GM19023 (cell line): Measurements from ENCODE around the gene ACTL10.

Experiments
- ATAC-seq: cut with Tn5 transposase; IDR thresholded peaks from one replicate; pipeline ENCODE4 v1.9.1; 2021; ENCODE audit warnings: mild to moderate bottlenecking, moderate library complexity; ENCODE audit not compliant: unreplicated experiment

Gene ACTL10

DNA sequence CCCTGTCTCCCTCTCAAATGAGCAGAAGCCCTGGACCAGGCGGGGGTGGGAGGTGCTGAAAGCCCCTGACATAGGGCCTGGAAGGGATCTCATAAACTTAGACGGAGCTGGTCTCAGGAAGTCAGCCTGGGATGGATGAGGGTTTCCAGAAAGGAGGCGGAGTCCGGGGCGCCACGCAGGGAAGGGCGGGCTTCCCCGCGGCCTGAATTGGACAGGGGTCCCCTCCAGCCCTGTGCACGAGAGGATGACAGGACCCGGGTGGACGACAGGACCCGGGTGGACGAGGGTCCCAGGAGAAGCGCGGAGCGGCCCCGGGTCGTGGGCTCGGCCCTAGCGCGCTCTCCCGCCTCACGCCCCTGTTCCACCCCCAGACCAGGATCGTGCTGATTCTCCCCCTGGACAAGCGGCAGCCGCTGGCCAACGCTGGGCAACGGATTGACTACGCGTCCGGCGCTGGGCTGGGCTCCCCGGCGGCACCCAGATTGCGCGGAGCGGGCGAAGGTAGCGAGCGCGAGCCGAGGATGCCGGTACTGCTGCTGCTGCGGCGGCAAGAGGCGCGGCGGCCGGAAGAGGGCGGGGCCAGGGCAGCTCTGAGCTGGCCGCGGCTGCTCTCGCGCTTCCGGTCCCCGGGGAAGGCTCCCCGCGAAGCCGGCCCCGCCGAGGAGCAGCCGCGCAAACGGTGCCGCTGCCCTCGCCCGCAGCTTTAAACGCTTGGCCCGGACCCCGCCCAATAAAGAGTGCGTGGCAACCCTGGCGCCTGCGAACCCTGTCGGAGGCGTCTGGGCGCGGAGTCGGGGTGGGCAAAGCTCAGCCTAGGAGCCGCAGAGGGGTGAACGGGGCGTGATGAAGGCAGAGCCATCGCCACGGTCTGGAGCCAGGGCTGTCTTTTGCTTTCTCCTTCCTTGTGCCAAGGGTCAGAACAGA lies 3.3 kb upstream of the ACTL10 start:
- peak; percentile 45 for ATAC-seq

DNA sequence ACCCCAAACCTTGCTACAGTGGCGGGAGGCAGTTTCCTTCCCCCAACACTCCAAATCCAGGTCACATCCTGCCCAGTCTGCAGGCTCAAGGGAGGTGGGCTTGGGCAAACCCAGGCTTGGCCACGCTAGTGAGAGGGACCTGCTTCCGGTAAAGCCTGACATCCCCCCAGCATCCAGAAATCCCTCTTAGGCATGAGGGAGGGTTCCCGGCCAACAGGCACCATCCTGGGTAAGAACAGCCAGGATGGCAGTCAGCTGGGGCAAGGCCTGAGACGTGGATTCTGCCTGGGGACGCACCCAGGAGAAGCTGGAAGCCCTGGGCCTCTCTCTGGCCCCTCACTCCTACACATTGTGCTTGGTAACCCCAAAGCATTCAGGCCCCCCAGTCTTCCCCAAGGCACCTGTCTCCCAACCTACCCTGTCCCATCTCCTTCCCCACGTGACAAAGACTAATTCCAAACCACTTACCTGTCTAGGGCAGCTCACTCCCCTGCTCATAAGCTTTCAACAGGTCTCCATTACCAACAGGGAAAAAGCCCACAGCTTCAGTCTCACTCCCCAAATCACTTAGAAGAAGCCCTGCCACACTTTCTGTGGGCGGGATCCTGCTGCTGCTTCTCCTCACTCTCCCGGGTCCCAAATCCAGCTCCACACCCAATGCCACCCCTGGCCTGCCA lies 2.5 kb upstream of the ACTL10 start:
- no peak for ATAC-seq

DNA sequence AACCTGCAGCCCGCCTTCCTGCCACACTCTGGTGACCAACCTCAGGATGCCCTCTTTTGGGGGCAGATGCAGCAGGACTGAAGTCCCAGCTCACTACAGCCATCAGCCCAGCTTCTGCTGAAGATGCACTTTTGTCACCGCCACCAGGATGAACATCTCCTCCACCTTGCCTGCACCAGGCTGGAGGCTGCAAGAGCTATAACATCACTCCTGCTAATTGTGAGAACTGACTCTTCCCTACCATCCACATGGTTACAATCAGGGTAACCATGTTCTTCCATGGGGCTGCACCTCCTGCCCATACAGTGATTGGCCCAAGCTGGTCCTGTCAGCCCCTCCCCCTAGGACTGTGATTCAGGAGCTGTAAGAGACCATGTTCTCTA lies 2.0 kb upstream of the ACTL10 start:
- no peak for ATAC-seq

DNA sequence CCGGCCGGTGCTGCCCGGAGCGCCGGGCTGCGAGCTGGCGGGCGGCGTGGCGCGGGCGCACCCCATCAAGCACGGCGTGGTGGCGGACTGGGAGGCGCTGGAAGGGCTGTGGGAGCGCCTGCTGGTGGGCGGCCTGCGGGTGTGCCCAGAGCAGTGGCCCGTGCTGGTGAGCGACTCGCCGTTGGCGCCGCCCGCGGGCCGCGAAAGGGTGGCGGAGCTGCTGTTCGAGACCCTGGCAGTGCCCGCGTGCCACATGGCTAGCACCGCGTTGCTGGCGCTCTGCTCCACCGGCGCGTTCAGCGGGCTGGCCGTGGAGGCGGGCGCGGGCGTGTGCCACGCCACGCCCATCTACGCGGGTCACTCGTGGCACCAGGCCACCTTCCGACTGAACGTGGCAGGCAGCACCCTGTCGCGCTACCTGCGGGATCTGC lies 517 bp downstream of the ACTL10 start:
- ATAC-seq = peak; percentile 18

DNA sequence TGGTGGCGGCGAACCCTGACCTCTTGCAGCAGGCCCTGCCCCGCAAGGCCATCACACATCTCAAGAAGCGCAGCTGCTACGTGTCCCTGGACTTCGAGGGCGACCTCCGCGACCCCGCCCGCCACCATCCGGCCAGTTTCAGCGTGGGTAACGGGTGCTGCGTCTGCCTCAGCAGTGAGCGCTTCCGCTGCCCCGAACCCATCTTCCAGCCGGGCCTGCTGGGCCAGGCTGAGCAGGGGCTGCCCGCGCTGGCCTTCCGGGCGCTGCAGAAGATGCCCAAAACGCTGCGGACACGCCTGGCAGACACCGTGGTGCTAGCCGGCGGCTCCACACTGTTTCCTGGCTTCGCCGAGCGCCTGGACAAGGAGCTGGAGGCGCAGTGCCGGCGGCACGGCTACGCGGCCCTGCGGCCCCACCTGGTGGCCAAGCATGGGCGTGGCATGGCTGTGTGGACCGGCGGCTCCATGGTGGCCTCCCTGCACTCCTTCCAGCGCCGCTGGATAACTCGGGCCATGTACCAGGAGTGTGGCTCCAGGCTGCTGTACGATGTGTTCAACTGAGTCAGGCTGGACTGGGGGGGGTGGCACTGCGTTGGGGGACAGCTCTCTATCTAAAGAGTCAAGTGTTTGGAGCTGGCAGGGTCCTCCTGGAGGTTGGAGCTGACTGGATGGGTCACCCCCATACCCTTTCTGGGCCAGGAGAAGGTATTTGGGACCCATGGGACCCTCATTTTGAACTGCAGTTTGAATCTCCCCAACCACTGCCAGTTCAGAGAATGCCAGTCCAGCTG lies 1.1 kb downstream of the ACTL10 start:
- ATAC-seq = peak; percentile 37

DNA sequence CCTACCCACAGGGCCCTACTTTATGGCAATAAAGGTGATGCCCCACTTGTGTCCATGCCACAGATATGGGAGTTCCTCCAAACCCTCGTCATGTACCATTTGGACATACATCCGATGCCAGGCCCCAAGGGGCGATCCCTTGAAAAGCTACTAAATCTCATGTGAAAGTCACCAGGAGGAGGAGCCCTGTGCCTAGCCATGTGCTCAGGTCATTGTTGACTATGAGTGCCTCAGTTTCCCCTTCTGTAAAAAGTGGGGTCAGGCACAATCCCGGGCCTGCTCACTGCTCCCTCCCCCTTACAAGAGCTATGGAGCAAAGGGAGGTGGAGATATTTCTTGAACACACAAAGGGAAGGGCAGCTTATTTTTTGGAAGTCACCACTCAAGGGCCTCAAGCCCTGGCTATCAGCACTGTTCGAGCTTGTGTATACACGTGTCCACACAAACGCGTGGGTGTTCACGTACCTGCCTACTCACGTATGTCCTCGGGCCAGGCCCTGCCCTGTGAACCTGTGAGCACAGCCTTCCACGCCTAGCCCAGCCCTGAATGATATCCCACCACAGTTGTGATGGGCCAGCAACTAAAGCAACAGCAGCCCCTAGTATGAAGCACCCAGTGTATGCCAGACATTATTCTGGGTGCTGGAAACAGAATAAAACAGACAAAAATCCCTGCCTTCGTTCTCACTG lies 1.9 kb downstream of the ACTL10 start:
- ATAC-seq = no peak

DNA sequence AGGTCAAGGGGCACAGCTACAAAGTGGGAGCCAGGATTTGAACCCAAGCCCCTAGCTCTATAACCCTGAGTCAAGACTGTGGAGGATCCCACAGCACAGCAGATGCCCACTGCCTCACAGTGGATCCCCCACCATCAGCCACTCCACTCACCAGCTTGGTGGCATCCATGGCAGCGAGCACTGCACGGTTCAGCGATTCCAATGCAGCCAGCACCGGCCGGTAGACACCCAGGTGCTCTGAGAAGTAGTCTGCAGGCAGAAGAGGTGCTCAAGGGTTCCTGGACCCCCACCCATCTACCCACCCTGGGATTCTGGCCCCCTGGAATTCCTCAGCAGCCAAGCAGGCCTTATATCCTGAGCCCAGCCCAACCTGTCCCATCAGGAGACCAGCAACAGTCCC lies 2.5 kb downstream of the ACTL10 start:
- no peak for ATAC-seq

DNA sequence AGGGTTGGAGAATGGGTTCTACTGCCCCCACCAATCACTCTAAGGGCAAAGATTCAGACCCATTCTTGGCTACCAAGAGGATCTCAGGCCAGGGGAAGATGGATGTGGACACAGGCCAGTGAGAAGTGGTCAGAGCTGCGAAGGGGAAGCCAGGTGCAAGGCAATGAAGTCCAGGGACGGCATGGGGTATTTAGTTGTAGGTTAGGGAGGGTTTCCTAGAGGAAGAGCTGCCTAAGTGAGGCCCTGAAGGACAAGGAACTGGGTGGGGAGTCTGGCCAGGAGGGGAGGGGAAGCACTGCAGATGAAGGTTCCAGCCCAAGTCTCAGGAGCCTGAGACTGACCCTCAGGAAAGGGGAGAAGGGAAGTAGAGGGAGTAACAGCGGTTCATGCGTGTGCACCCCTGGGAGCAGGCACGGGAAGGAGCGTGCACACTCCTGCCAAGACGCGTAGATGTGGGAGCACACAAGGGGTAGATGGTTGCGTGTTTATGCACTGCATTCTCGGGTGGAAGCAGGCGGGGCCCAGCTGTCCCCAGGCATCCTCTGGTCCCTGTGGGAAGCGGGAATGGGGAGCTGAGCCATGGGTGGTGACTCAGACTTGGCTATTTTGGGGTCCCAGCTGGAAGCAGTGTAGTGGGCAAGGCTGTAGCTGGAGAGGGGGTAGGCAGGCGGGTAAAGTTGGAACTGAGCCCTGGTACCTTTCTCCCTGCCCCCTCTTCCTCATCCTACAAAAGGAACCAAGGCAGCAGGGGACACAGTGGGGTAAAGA lies 3.3 kb downstream of the ACTL10 start:
- no peak for ATAC-seq

DNA sequence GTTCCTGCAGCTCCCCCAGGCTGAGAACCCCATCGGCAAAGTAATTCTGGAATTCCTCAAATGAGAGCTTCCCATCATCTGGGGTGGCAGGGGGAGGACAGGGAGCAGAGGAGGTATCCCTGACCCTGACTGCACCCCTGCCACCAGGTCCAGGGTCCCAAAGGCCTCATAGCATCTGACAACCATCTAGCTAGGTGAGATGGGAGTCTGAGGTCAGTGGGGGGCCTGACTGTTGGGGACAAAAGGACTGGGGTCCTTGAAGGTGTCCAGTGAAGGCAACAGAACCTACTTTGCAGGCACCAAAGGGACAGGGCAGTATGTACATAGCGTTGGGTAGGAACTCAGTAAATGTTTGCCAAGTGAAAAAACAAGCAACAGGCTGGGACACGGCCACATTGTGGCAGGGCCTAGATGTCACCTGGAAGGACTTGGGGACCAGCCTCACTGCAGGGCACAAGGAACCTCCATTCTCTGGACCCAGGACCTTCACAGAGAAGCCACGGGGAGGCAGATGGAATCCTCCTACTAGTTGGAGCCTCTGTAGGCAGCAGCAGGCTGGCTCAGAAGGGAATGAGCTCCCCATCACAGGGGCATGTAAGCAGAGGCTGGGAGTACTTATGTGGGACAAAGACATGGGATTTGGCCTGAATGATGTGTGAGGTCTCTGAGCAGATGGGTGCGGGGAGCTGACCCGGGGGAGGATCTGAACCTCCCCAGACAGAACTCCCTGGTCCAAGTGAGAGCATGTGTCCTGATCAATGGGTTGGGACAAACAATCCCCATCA lies 4.2 kb downstream of the ACTL10 start:
- no peak for ATAC-seq

DNA sequence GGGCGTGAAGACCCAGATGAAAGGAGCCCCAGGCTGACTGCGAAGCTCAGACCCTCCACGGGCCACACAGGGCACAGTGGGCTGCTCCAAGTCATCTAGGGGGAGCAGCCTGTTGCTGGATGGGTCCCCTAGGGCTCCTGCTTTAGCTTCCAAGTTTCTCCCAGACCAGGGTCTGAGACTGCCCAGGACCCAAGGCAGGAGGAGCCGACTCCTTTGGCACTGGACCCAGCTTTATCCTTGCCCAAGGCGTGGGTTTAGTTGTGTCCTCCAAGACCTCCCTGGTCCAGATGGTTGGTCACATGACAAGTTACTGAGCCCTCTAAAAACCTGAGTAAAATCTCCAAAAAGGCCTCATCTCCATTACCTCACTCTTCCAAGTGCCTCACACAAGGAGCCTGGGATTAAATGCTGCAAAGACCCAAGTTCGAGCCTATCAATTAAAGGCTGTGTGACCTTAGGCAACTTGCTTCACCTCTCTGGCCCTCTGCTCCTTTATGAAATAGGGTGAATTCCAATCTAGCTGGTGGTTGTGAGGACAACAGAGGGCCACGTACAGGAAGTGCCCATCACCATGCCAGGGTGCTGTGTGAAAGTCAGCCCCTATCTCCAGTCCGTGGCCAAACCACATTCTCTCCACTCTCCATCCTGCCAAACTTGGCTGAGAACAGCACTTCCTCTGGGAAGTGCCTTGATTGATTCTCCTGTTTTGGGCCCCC lies 5.0 kb downstream of the ACTL10 start:
- ATAC-seq = no peak

DNA sequence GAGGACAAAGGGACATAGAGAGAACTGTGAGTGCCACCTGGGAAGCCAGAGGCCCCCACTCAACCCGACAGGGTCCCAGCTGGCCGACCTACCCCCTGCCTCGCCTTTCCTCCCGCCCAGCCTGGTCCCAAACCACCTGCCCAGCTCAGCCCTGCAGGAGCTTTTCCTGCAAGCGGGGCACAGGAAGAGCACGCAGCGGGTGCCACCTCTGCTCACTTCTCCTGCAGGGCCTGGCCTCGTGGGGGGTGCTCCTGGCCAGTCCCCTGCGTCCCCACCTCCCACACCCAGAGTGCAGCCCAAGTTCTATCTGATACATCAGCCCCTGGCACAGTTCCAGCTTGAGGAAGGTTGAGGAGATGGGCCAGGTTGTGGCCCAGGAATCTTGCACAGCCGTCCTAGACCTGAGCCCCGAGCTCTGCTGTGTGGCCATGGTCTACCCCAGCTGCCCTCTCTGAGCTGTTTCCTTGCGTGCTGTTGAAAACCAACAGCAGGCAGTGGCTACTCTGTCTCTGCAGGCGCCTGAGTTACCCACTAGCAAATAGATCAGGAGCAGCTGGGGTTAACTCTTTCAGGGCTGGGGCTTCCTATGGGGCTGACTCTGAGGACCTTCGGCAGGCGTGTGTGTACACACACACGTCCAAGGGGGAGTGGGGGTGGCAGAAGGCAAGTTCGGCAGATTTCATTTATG lies 5.8 kb downstream of the ACTL10 start:
- ATAC-seq = no peak

DNA sequence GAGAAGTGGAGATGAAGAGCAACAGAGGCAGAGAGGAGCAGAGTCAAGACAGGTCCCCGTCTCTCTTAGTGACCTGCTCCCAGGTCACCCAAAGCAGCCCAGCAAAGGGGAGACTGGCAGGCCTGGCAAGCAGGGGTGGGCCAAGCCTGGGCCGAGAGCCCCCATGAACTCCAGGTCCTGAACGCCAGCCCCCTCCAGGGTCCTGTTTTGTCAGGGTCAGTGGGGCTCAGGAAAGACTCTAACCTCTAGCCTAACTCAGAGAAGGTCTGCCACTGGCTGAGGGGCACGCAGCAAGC lies 6.3 kb downstream of the ACTL10 start:
- no peak for ATAC-seq

DNA sequence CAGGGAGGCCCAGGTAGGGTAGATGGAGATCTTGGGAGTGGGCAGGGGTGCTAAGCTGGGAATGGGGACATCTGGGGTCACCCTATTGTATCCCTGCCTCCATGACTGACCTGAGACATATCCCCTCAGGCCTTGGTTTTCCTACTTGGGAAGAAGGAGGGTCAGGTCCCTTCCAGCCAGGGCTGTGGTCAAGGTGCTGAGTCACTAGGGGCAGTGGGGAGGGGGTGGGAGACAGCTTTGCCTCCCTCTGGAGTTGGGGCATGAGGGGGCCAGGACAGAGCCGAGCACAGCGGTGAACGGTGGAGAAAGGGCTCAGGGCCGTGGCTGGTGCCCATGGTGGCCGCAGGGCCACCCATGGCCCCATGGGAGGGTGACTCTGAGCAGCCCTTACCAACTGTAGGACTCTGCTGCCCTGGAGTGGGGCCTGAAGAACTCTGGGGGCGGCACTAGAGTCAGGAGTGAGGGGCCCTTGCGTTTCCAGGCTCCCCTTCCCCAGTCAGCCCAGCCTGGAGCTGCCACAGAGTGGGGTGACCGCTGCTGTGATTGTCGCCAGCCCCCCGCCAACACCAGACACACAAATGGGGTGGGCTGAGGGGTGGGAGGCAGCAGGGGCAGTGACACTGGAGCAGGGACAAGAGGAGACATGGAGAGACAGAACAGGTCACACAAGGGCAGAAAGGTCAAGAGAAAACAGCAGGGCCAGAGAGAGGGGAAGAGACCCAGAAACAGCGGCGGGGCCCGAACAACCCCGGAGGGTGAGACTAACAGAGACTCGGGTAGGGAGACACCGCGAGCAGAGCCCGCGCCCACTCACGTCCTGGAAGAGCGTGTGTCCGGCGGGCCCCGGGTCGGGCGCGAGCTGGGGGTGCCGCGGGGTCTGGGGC lies 6.9 kb downstream of the ACTL10 start:
- peak; percentile 52 for ATAC-seq

DNA sequence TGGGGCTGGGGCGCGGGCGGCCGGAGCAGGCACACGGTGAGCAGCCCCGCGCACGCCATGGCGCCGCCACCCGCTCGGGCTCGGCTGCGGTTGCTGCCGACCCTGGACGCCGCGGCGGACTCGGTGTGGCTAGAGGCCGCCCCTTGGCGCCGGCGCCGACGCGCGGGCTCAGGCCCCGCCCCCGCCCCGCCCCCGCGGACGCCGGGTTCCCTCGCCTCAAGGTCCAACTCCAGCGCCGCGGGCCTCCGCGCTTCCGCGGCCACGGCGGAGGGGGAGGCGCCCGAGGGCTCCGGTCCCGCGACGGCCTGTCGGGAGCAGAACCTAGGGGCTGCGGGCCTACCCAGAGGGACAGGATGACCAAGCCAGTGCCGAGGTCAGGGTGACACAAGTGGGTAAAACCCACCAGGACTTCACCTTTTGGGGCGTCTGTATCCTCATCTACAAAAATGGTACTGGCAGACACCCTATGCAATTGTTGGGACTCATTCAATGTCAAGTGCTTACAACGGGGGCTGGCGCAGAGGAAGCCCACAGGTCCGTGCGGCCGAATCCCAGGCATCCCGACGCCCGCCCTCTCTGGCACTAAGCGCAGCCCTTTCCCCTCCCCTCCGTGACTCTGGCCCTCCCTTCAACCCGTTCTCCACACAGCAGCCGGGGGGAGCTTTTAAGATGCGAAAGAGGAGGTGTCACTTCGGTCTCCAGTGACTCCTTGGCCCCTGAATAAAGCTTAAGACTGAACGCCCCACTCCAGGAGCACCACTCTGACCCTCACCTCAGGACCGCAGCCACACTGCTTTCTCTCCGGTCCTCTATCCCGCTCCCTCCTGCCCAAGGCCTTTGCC lies 7.8 kb downstream of the ACTL10 start, which contains the start of gene NECAB3:
Gene NECAB3 (minus strand): TSS at position 135 of the 842 bp plus-strand sequence. CDS start 76 bp downstream, at position 59.
- ATAC-seq = peak; percentile 76

DNA sequence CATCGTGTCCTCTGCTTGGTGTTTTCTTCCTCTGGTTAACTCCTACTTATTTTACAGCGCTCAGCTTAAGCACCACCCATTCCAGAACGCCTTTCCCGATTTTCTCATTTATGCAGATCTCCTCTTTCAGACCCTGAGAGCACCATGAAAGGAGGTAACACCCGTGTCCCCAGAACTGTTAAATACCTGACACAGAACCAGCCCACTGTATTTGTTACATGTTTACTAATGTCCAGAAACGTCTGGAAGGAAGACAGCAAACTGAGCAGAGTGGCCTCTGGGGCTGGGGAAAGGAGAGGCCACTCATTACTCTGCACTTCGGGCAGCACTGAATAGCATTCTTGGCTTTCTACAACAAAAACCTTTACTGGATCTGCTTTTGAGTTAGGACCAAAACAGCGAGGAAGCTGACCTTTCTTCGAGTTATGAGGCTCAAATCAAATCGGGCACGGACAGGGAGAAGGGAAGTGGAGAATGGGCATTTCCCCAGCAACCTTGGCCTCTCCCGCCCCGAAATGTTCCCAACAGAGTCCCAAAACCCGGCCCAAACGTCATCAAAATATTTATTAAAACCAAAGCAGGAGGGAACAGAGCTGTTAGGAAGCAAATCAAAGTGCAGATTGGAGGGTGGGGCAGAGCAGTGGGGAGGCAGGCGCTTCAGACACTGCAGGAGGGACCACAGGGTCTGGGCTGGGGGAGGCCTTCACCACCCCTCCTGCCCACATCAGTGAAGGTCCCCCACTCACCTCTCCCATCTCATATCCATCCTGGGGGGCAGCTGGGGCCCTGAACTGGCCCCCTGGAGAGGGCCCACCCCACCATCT lies 8.6 kb downstream of the ACTL10 start:
- no peak for ATAC-seq
